Hepatocyte (in vitro differentiated cells): ENCODE results near the gene TRIM31. TPM values are rescaled to one million over a fixed set of nuclear protein-coding genes. Genes with fewer than 3 reads are reported as not detected.

Experiments used
- DNase-seq: peaks from one replicate; pipeline ENCODE4 v3.0.0-alpha.2; 2016; ENCODE audit warnings: low spot score
- H2AFZ ChIP-seq: fragments of 200-600 bp; sonication (generic); 2 replicates; pipeline ENCODE4 v1.6.0; 2016; ENCODE audit warnings: antibody characterized with exemption, mild to moderate bottlenecking
- H3K27ac ChIP-seq: fragments of 200-600 bp; sonication (generic); 2 replicates; pipeline ENCODE4 v1.5.1; 2016; ENCODE audit warnings: mild to moderate bottlenecking
- H3K27me3 ChIP-seq: fragments of 200-600 bp; sonication (generic); 2 replicates; pipeline ENCODE4 v1.6.1; 2016
- H3K36me3 ChIP-seq: fragments of 200-600 bp; sonication (generic); replicated peaks from 2 replicates; pipeline ENCODE4 v1.5.1; 2016; ENCODE audit warnings: low read depth; ENCODE audit not compliant: insufficient read depth
- H3K4me1 ChIP-seq: fragments of 200-600 bp; sonication (generic); 2 replicates; pipeline ENCODE4 v1.5.1; 2016; ENCODE audit warnings: mild to moderate bottlenecking, moderate library complexity; ENCODE audit not compliant: insufficient read depth
- H3K4me2 ChIP-seq: fragments of 200-600 bp; sonication (generic); 2 replicates; pipeline ENCODE4 v1.6.0; 2016
- H3K4me3 ChIP-seq: fragments of 200-600 bp; sonication (generic); 2 replicates; pipeline ENCODE4 v1.5.1; 2016; ENCODE audit warnings: mild to moderate bottlenecking
- H3K79me2 ChIP-seq: fragments of 200-600 bp; sonication (generic); 2 replicates; pipeline ENCODE4 v1.6.0; 2017; ENCODE audit warnings: mild to moderate bottlenecking
- H3K9me2 ChIP-seq: fragments of 200-600 bp; sonication (generic); replicated peaks from 2 replicates; pipeline ENCODE4 v1.6.0; 2017; ENCODE audit warnings: mild to moderate bottlenecking; ENCODE audit not compliant: insufficient read depth
- H3K9me3 ChIP-seq: fragments of 200-600 bp; sonication (generic); 2 replicates; pipeline ENCODE4 v1.5.1; 2016; ENCODE audit warnings: low read depth, mild to moderate bottlenecking
- H4K20me1 ChIP-seq: fragments of 200-600 bp; sonication (generic); 2 replicates; pipeline ENCODE4 v1.6.0; 2016; ENCODE audit warnings: mild to moderate bottlenecking; ENCODE audit not compliant: insufficient read depth, poor library complexity, severe bottlenecking
- CTCF ChIP-seq: fragments of 200-600 bp; sonication (generic); IDR thresholded peaks from 2 replicates; pipeline ENCODE4 v1.5.1; 2016; ENCODE audit warnings: antibody characterized with exemption, mild to moderate bottlenecking; ENCODE audit not compliant: poor library complexity
- EZH2 ChIP-seq: fragments of 200-600 bp; sonication (generic); IDR thresholded peaks from 2 replicates; pipeline ENCODE4 v1.6.1; 2016; ENCODE audit warnings: antibody characterized with exemption, mild to moderate bottlenecking, borderline replicate concordance
- EZH2phosphoT487 ChIP-seq: fragments of 200-600 bp; sonication (generic); IDR thresholded peaks from one replicate; pipeline ENCODE4 v1.6.1; 2018; ENCODE audit warnings: antibody characterized with exemption, mild to moderate bottlenecking, low read depth, moderate library complexity; ENCODE audit not compliant: unreplicated experiment, severe bottlenecking
- WGBS: methylation state at CpG from one replicate; pipeline ENCODE4 v1.1.6; 2016; ENCODE audit warnings: low lambda C conversion rate; ENCODE audit errors: missing lambda C conversion rate; 5-methylcytosine and 5-hydroxymethylcytosine counted together
- polyA plus RNA-seq: library from polyadenylated mRNA; unstranded; fragments of >200 nt; fragmentation: Nextera tagmentation; extraction: Ambion mirVana; gene quantifications from 2 replicates; pipeline ENCODE4 v1.2.1, GENCODE V29; 2016
- total RNA-seq: library from RNA; depleted of rRNA; stranded (reverse); fragments of >200 nt; gene quantifications from 2 replicates; pipeline ENCODE4 v1.2.3, GENCODE V29; 2014

TRIM31 gene
- total and polyA plus RNA-seq, 2 experiments from 2014 or later: 5.0 to 6.3 TPM

- Histone ChIP-seq H3K4me3 (no peak overlapping the region), H3K36me3 (no peaks in the 10 kb centered on the region), H3K79me2 (no peaks in the 10 kb centered on the region), H3K27me3 (no peaks in the 10 kb centered on the region), H3K4me2 (no peak overlapping the region), H3K27ac (no peak overlapping the region), H4K20me1 (no peaks in the 10 kb centered on the region), H3K4me1 (no peaks in the 10 kb centered on the region), H2AFZ (no peak overlapping the region), H3K9me3 (no peaks in the 10 kb centered on the region), H3K9me2 (no peaks in the 10 kb centered on the region)
- DNase-seq: no peak
- TF ChIP-seq EZH2phosphoT487 (no peak), CTCF (no peak), EZH2 (no peak)
- 75% methylated on average over 3 of the region's 3 CpGs for WGBS
These were observed 34.2 kb upstream of the TRIM31 start for GRCh38 chr6:30147096-30147495.

GRCh38 chr6:30145818-30146217 lies 32.9 kb upstream of the TRIM31 start:
- Histone ChIP-seq H3K4me1 (no peaks in the 10 kb centered on the region), H3K27me3 (no peaks in the 10 kb centered on the region), H3K27ac (no peak overlapping the region), H4K20me1 (no peaks in the 10 kb centered on the region), H3K9me2 (no peaks in the 10 kb centered on the region), H2AFZ (no peak overlapping the region), H3K36me3 (no peaks in the 10 kb centered on the region), H3K79me2 (no peaks in the 10 kb centered on the region), H3K4me3 (no peak overlapping the region), H3K9me3 (no peaks in the 10 kb centered on the region), H3K4me2 (no peak overlapping the region)
- no peak for DNase-seq
- TF ChIP-seq EZH2 (no peak), EZH2phosphoT487 (no peak), CTCF (no peak)
- WGBS: 59% methylated on average over 7 of the region's 7 CpGs

GRCh38 chr6:30144811-30145210 lies 31.9 kb upstream of the TRIM31 start:
- H3K27ac ChIP-seq: no peak overlapping the region

More at GRCh38 chr6:30144811-30145210, 31.9 kb upstream of the TRIM31 start:
- Histone ChIP-seq H3K27me3 (no peaks in the 10 kb centered on the region), H2AFZ (no peak overlapping the region), H3K79me2 (no peaks in the 10 kb centered on the region), H3K9me2 (no peaks in the 10 kb centered on the region), H3K36me3 (no peaks in the 10 kb centered on the region), H3K4me1 (no peaks in the 10 kb centered on the region), H3K9me3 (no peaks in the 10 kb centered on the region), H3K4me2 (no peak overlapping the region), H4K20me1 (no peaks in the 10 kb centered on the region), H3K4me3 (no peak overlapping the region)
- TF ChIP-seq EZH2 (no peak), CTCF (no peak), EZH2phosphoT487 (no peak)
- 79% methylated on average over 6 of the region's 6 CpGs for WGBS
- no peak for DNase-seq
